Measurements from ENCODE around the gene ARIH2. TPM values are rescaled to one million over a fixed set of nuclear protein-coding genes. Genes with fewer than 3 reads are reported as not detected.
"Not testable (repeated sequence)": the region's sequence is repeated elsewhere in the genome, so short reads cannot be mapped to it uniquely, and the experiment has no call there.

ARIH2 gene
- total RNA-seq, 1 donor from 2014 or later = 112 TPM

GRCh38 chr3:48897460-48898376, 20.9 kb upstream of the ARIH2 start:
- H3K4me3 Mint-ChIP-seq = peak overlapping the region; percentile 92
- peaks cover 31% of the 10 kb centered on the region for H3K4me1 Mint-ChIP-seq
- ChIA-PET CTCF (interaction anchor here (0.6 kb wide), 1 partner anchor 21 kb away, joined by 5 read pairs; the partner anchor contains the start of gene ARIH2), POLR2A (interaction anchor here (0.6 to 3.7 kb wide), 6 partner anchors 21 to 190 kb away, joined by 3 to 36 read pairs (median 6); partner anchors contain the start of genes ARIH2, IP6K2, NDUFAF3 and PRKAR2A)
- intact Hi-C loops (cut with micrococcal nuclease) = loop anchor here (1.0 to 2.0 kb wide), 3 partner anchors 21 to 181 kb away; partner anchors contain the start of genes ARIH2, IP6K2 and PRKAR2A
- no peak for ATAC-seq (ENCODE audit: low read depth)
- peaks cover 3% of the 10 kb centered on the region for H3K36me3 Mint-ChIP-seq (ENCODE audit: low read depth)
- peak overlapping the region; percentile 83 for H3K27ac Mint-ChIP-seq
- no peaks in the 10 kb centered on the region for H3K27me3 Mint-ChIP-seq
- no peaks in the 10 kb centered on the region for H3K9me3 Mint-ChIP-seq
- no peak for TF ChIP-seq CTCF (IDR thresholded peaks at IDR 0.05)
- no peak for DNase-seq

GRCh38 chr3:48898383-48899234, 20.0 kb upstream of the ARIH2 start, which contains the start of gene SLC25A20:
Gene SLC25A20 (minus strand): TSS chr3:48898882. CDS start chr3:48898794, 88 bp downstream.
- no peak for TF ChIP-seq CTCF (IDR thresholded peaks at IDR 0.05)
- Mint-ChIP-seq H3K9me3 (no peaks in the 10 kb centered on the region), H3K27ac (peak within 1 kb of the TSS; percentile 83), H3K4me1 (peaks cover 38% of the 10 kb centered on the region), H3K36me3 (ENCODE audit: low read depth) (peaks cover 3% of the 10 kb centered on the region), H3K27me3 (no peaks in the 10 kb centered on the region), H3K4me3 (peak within 1 kb of the TSS; percentile 92)
- ATAC-seq (ENCODE audit: low read depth) (peak; percentile 99), DNase-seq (peak; percentile 88)
- ChIA-PET POLR2A (interaction anchor here (0.6 to 3.7 kb wide), 5 partner anchors 20 to 181 kb away, joined by 4 to 36 read pairs (median 6); partner anchors contain the start of genes ARIH2, IP6K2, NDUFAF3 and PRKAR2A), CTCF (interaction anchor here (0.5 to 0.6 kb wide), 2 partner anchors 20 to 160 kb away, joined by 3 to 5 read pairs; partner anchors contain the start of gene ARIH2)
- intact Hi-C loops (cut with micrococcal nuclease) = loop anchor here (1.0 to 2.0 kb wide), 3 partner anchors 20 to 182 kb away; partner anchors contain the start of genes ARIH2, IP6K2 and PRKAR2A

GRCh38 chr3:48899273-48899672, 19.4 kb upstream of the ARIH2 start:
- Mint-ChIP-seq H3K36me3 (ENCODE audit: low read depth) (peaks cover 3% of the 10 kb centered on the region), H3K27me3 (no peaks in the 10 kb centered on the region), H3K4me1 (peaks cover 38% of the 10 kb centered on the region), H3K27ac (peak overlapping the region; percentile 83), H3K4me3 (peak overlapping the region; percentile 92), H3K9me3 (no peaks in the 10 kb centered on the region)
- ChIA-PET POLR2A (interaction anchor here (1.4 to 3.7 kb wide), 4 partner anchors 19 to 182 kb away, joined by 5 to 36 read pairs (median 10); partner anchors contain the start of genes ARIH2, IP6K2, NDUFAF3 and PRKAR2A), CTCF (no interaction called here)
- DNase-seq = no peak
- ATAC-seq (ENCODE audit: low read depth) = no peak
- intact Hi-C loops (cut with micrococcal nuclease) = loop anchor here (2.0 kb wide), 1 partner anchor 182 kb away; the partner anchor contains the start of gene IP6K2
- TF ChIP-seq CTCF (IDR thresholded peaks at IDR 0.05) = no peak

- ATAC-seq (ENCODE audit: low read depth); H3K9me3 Mint-ChIP-seq; CTCF ChIA-PET; intact Hi-C loops (cut with micrococcal nuclease); H3K36me3 Mint-ChIP-seq (ENCODE audit: low read depth); H3K27ac Mint-ChIP-seq; DNase-seq; H3K4me3 Mint-ChIP-seq; H3K27me3 Mint-ChIP-seq; POLR2A ChIA-PET; H3K4me1 Mint-ChIP-seq: not testable (repeated sequence)
These were observed 11.6 kb upstream of the ARIH2 start for GRCh38 chr3:48907026-48907425.

- intact Hi-C loops (cut with micrococcal nuclease) = no loop called here
- ChIA-PET POLR2A (interaction anchor here (0.6 to 0.9 kb wide), 2 partner anchors 11 to 19 kb away, joined by 3 read pairs; no protein-coding TSS in a partner anchor), CTCF (no interaction called here)
- TF ChIP-seq CTCF (IDR thresholded peaks at IDR 0.05) = no peak
- Mint-ChIP-seq H3K27ac (peak overlapping the region; percentile 14), H3K4me3 (no peak overlapping the region), H3K9me3 (no peaks in the 10 kb centered on the region), H3K36me3 (ENCODE audit: low read depth) (peaks cover 8% of the 10 kb centered on the region), H3K27me3 (no peaks in the 10 kb centered on the region), H3K4me1 (peaks cover 20% of the 10 kb centered on the region)
- no peak for ATAC-seq (ENCODE audit: low read depth)
- DNase-seq = no peak
These were observed 3.3 kb upstream of the ARIH2 start for GRCh38 chr3:48915296-48915695.

Data from activated B cell treated with CpG ODN at 0.5 μM for 24 hours (primary cell).